HepG2 (cell line): Measurements from ENCODE around the gene ZNF23. TPM values are rescaled to one million over a fixed set of nuclear protein-coding genes. Genes with fewer than 3 reads are reported as not detected.

Experiments used
- ADNP ChIP-seq: sonication (generic); formaldehyde crosslinking; IDR thresholded peaks from 2 replicates; pipeline ENCODE4 v1.4.0; 2020; ENCODE audit warnings: missing genetic modification reagents
- GABPA ChIP-seq, 2 experiments: IDR thresholded peaks; 2 replicates each; pipeline ENCODE4 v1.6.1; 2011 to 2016; ENCODE audit warnings: low read depth in 2 of 2, low read length in 1 of 2, missing biosample characterization in 1 of 2, missing genetic modification characterization in 1 of 2
- KDM3A ChIP-seq: IDR thresholded peaks from 2 replicates; pipeline ENCODE4 v1.6.1; 2018; ENCODE audit warnings: low read depth, missing compliant biosample characterization
- MBNL3 ChIP-seq: fragments of 250-450 bp; sonication (Bioruptor Pico); conservative IDR thresholded peaks from 2 replicates; pipeline ENCODE4 v1.8.0; 2022; ENCODE audit warnings: mild to moderate bottlenecking, inconsistent platforms
- MED8 ChIP-seq: sonication (generic); formaldehyde crosslinking; IDR thresholded peaks from 2 replicates; pipeline ENCODE4 v1.8.1; 2023; ENCODE audit warnings: mild to moderate bottlenecking, missing genetic modification reagents; ENCODE audit not compliant: insufficient replicate concordance
- PAWR ChIP-seq: sonication (generic); formaldehyde crosslinking; IDR thresholded peaks from 2 replicates; pipeline ENCODE4 v1.4.0; 2020; ENCODE audit warnings: missing genetic modification reagents, mild to moderate bottlenecking, borderline replicate concordance
- RAD51 ChIP-seq: fragments of 450-650 bp; IDR thresholded peaks from 2 replicates; pipeline ENCODE4 v1.6.1; 2016; ENCODE audit warnings: borderline replicate concordance
- RBAK ChIP-seq: sonication (generic); formaldehyde crosslinking; IDR thresholded peaks from 2 replicates; pipeline ENCODE4 v1.5.1; 2020; ENCODE audit warnings: mild to moderate bottlenecking, missing genetic modification reagents
- ZNF253 ChIP-seq: sonication (generic); formaldehyde crosslinking; IDR thresholded peaks from 2 replicates; pipeline ENCODE4 v1.8.0; 2022; ENCODE audit warnings: mild to moderate bottlenecking, missing genetic modification reagents, borderline replicate concordance
- ZNF430 ChIP-seq: sonication (generic); formaldehyde crosslinking; IDR thresholded peaks from 2 replicates; pipeline ENCODE4 v1.9.0; 2021; ENCODE audit warnings: mild to moderate bottlenecking, missing genetic modification reagents
- ZNF572 ChIP-seq: sonication (generic); formaldehyde crosslinking; IDR thresholded peaks from 2 replicates; pipeline ENCODE4 v1.5.1; 2020; ENCODE audit warnings: mild to moderate bottlenecking, missing genetic modification reagents
- ZNF614 ChIP-seq: IDR thresholded peaks from 2 replicates; pipeline ENCODE4 v1.6.1; 2018; ENCODE audit warnings: missing biosample characterization, missing genetic modification reagents, inconsistent platforms, borderline replicate concordance
- ZNF709 ChIP-seq: sonication (generic); formaldehyde crosslinking; IDR thresholded peaks from 2 replicates; pipeline ENCODE4 v1.5.0; 2020; ENCODE audit warnings: mild to moderate bottlenecking, missing genetic modification reagents
- ZNF841 ChIP-seq: sonication (generic); formaldehyde crosslinking; IDR thresholded peaks from 2 replicates; pipeline ENCODE4 v1.8.1; 2023; ENCODE audit warnings: missing genetic modification reagents, borderline replicate concordance
- ZSCAN30 ChIP-seq: sonication (generic); formaldehyde crosslinking; IDR thresholded peaks from 2 replicates; pipeline ENCODE4 v1.5.0; 2020; ENCODE audit warnings: mild to moderate bottlenecking, missing genetic modification reagents
- polyA plus RNA-seq, 8 experiments: library from polyadenylated mRNA; depleted of rRNA in 3 of 8; stranded (reverse) in 7 of 8; unstranded in 1 of 8; fragments of >200 nt; fragmentation: Illumina TruSeq in 4 of 8; extraction: Trizol in 4 of 8; gene quantifications; 2 replicates each; pipeline versions ENCODE4 v1.2.1 to v1.2.3, GENCODE V29; 2011 to 2016; ENCODE audit warnings: low read depth in 4 of 8, missing spikeins in 1 of 8, mixed read lengths in 1 of 8; ENCODE audit not compliant: insufficient read depth in 1 of 8
- total RNA-seq, 5 experiments: library from RNA; depleted of rRNA; stranded (reverse); fragments of >200 nt; fragmentation: Illumina TruSeq; extraction: Trizol; gene quantifications; 2 replicates each; pipeline ENCODE4 v1.2.3, GENCODE V29; 2016; ENCODE audit warnings: low read depth in 1 of 5
- TF ChIP-seq, protein P1 (sequence below): IDR thresholded peaks from 2 replicates; pipeline ENCODE4 v1.6.1; 2016; ENCODE audit warnings: low read depth
- TF ChIP-seq, protein P2 (sequence below): sonication (generic); formaldehyde crosslinking; IDR thresholded peaks from 2 replicates; pipeline ENCODE4 v1.5.1; 2020; ENCODE audit warnings: mild to moderate bottlenecking, missing genetic modification reagents, moderate library complexity
- TF ChIP-seq, protein P3 (sequence below): sonication (generic); formaldehyde crosslinking; IDR thresholded peaks from 2 replicates; pipeline ENCODE4 v1.9.0; 2021; ENCODE audit warnings: missing genetic modification reagents, borderline replicate concordance

ZNF23 gene
- total and polyA plus RNA-seq, 2 of the 13 experiments (the other 11 are each of a cell fraction or from before 2014, with no cell fraction given): 8.6 to 12.2 TPM

DNA sequence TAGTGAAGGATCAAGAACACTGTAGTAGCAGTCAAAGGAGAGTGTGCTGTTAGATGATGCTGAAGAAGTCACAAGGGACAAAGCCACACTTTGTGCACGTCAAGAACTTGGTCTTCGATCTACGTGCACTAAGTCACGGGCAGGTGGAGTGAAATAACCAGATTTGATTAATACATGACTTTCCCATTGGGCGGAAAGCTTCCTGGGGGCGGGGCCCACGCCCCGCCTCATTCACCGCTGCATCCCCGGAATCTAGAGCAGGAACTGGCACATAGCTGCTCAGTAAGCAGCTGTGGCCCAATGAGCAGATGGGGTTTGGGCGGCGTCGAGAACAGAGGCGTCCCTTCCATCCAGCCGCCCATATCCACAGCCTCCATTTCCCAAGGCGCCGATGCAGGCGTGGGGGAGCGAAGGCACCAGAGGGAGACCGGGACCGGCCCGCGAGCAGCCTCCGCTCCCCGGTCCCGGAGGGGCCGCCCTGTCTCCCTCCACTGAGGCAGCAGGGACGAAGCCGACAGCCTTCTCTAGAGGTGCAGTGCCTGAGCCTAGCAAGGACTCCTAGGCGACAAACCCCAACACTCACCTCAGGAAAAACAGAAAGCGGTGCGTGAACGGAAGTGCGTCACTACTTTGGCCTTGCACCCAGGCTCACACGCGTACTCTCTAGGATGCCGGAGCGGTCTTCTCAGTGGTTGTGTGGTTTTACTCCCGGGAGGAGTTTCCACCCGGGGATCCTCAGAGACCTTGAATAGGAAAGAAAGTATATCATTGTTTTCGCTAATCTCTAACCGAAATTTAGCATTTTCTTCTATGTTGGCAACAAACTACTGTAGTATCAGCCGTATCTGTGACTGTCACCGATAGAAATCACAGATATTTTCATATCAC is 22.2 kb upstream of the ZNF23 start (continued):
- TF ChIP-seq, protein P1, sequence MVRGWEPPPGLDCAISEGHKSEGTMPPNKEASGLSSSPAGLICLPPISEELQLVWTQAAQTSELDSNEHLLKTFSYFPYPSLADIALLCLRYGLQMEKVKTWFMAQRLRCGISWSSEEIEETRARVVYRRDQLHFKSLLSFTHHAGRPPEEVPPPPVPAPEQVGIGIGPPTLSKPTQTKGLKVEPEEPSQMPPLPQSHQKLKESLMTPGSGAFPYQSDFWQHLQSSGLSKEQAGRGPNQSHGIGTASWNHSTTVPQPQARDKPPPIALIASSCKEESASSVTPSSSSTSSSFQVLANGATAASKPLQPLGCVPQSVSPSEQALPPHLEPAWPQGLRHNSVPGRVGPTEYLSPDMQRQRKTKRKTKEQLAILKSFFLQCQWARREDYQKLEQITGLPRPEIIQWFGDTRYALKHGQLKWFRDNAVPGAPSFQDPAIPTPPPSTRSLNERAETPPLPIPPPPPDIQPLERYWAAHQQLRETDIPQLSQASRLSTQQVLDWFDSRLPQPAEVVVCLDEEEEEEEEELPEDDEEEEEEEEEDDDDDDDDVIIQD (CRISPR knock-in tag): no peak; the same call in 1 of the 2 replicates
- TF ChIP-seq ADNP (CRISPR knock-in tag) (no peak), ZNF614 (CRISPR knock-in tag) (no peak; the same call in 1 of the 2 replicates), GABPA (IDR thresholded peaks at IDR 0.05; ENCODE audit: low read depth, low read length) (peak; percentile 85), GABPA (CRISPR knock-in tag; IDR thresholded peaks at IDR 0.05; ENCODE audit: low read depth) (peak; percentile 98), MED8 (no peak), ZNF709 (CRISPR knock-in tag) (peak; percentile 74; the same call in 1 of the 2 replicates), PAWR (no peak), ZNF430 (CRISPR knock-in tag) (peak; percentile 80), RAD51 (no peak), ZNF841 (CRISPR knock-in tag) (no peak), ZSCAN30 (no peak), RBAK (CRISPR knock-in tag) (no peak), KDM3A (CRISPR knock-in tag) (0 out of 2 replicates have a peak, but pooled peaks have one; percentile 86), ZNF253 (CRISPR knock-in tag) (peak; percentile 50; the same call in 1 of the 2 replicates), MBNL3 (CRISPR knock-in tag) (no peak), ZNF572 (CRISPR knock-in tag) (no peak)
- TF ChIP-seq, protein P2, sequence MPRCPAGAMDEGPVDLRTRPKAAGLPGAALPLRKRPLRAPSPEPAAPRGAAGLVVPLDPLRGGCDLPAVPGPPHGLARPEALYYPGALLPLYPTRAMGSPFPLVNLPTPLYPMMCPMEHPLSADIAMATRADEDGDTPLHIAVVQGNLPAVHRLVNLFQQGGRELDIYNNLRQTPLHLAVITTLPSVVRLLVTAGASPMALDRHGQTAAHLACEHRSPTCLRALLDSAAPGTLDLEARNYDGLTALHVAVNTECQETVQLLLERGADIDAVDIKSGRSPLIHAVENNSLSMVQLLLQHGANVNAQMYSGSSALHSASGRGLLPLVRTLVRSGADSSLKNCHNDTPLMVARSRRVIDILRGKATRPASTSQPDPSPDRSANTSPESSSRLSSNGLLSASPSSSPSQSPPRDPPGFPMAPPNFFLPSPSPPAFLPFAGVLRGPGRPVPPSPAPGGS: no peak
- TF ChIP-seq, protein P3, sequence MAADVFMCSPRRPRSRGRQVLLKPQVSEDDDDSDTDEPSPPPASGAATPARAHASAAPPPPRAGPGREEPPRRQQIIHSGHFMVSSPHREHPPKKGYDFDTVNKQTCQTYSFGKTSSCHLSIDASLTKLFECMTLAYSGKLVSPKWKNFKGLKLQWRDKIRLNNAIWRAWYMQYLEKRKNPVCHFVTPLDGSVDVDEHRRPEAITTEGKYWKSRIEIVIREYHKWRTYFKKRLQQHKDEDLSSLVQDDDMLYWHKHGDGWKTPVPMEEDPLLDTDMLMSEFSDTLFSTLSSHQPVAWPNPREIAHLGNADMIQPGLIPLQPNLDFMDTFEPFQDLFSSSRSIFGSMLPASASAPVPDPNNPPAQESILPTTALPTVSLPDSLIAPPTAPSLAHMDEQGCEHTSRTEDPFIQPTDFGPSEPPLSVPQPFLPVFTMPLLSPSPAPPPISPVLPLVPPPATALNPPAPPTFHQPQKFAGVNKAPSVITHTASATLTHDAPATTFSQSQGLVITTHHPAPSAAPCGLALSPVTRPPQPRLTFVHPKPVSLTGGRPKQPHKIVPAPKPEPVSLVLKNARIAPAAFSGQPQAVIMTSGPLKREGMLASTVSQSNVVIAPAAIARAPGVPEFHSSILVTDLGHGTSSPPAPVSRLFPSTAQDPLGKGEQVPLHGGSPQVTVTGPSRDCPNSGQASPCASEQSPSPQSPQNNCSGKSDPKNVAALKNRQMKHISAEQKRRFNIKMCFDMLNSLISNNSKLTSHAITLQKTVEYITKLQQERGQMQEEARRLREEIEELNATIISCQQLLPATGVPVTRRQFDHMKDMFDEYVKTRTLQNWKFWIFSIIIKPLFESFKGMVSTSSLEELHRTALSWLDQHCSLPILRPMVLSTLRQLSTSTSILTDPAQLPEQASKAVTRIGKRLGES (CRISPR knock-in tag): no peak
